A549 (cell line): ENCODE results near the gene BMX. TPM values are rescaled to one million over a fixed set of nuclear protein-coding genes. Genes with fewer than 3 reads are reported as not detected.
A peak's percentile ranks its signal among the peaks of the same experiment; 100 is the strongest.

ENCODE experiments used
- ATAC-seq, 2 experiments: fragments of 200-7000 bp in 1 of 2; fragments of >200 bp in 1 of 2; cut with Nextera tagmentation in 1 of 2; cut with Tn5 transposase in 1 of 2; 3 replicates each; pipeline versions ENCODE4 v1.8.0 to v1.9.1; 2018 to 2020; ENCODE audit warnings: mild to moderate bottlenecking in 1 of 2, moderate library complexity in 1 of 2
- CTCF ChIA-PET: fragments of 300-600 bp; sonication (Branson Sonifier 250); formaldehyde crosslinking; extraction: SDS; loops from one replicate; lab custom pipeline; 2021; ENCODE audit warnings: antibody characterized with exemption, inconsistent platforms; lab: Yijun Ruan, JAX
- POLR2A ChIA-PET: fragments of 350-600 bp; formaldehyde crosslinking; extraction: SDS; loops from one replicate; lab custom pipeline; 2021; ENCODE audit warnings: antibody characterized with exemption, inconsistent platforms; lab: Yijun Ruan, JAX
- DNase-seq, 2 experiments: peaks; one replicate each; pipeline versions ENCODE4 v3.0.0 to v3.0.0-alpha.2; 2011 to 2016; ENCODE audit warnings: low read depth in 1 of 2, low spot score in 1 of 2
- FAIRE-seq: peaks from 2 replicates; lab custom pipeline; 2011; peaks lifted over from hg19 to GRCh38; lab: Jason Lieb, UNC
- H3K27ac ChIP-seq, 2 experiments: fragments of >200 bp; sonication (Bioruptor Twin); formaldehyde crosslinking; 3 replicates each; pipeline ENCODE4 v1.5.1; 2016 to 2017
- H3K4me1 ChIP-seq: fragments of >200 bp; sonication (Bioruptor Twin); formaldehyde crosslinking; 3 replicates; pipeline ENCODE4 v1.6.1; 2016
- H3K4me2 ChIP-seq: fragments of >200 bp; sonication (Bioruptor Twin); formaldehyde crosslinking; 3 replicates; pipeline ENCODE4 v1.6.1; 2016
- H3K4me3 ChIP-seq: fragments of >200 bp; sonication (Bioruptor Twin); formaldehyde crosslinking; 3 replicates; pipeline ENCODE4 v1.5.1; 2016
- H3K9me3 ChIP-seq: fragments of >200 bp; sonication (Bioruptor Twin); formaldehyde crosslinking; 3 replicates; pipeline ENCODE4 v1.6.1; 2016
- ATOH8 ChIP-seq: fragments of 250-450 bp; sonication (Bioruptor Pico); IDR thresholded peaks from 2 replicates; pipeline ENCODE4 v1.5.0; 2020; ENCODE audit warnings: low read depth, mild to moderate bottlenecking, moderate library complexity
- CBX8 ChIP-seq: fragments of 200-600 bp; sonication (generic); IDR thresholded peaks from 2 replicates; pipeline ENCODE4 v1.6.1; 2016
- ESRRA ChIP-seq: fragments of 150-350 bp; IDR thresholded peaks from 2 replicates; pipeline ENCODE4 v1.6.1; 2014; ENCODE audit warnings: mild to moderate bottlenecking, low read length, borderline replicate concordance
- FOSB ChIP-seq: fragments of 250-450 bp; sonication (Bioruptor Pico); IDR thresholded peaks from 2 replicates; pipeline ENCODE4 v1.5.0; 2020; ENCODE audit warnings: mild to moderate bottlenecking, moderate library complexity
- FOXS1 ChIP-seq: fragments of 250-450 bp; sonication (Bioruptor Pico); IDR thresholded peaks from 2 replicates; pipeline ENCODE4 v1.5.0; 2020; ENCODE audit warnings: mild to moderate bottlenecking, moderate library complexity
- HES2 ChIP-seq: fragments of >200 bp; sonication (Bioruptor Twin); formaldehyde crosslinking; IDR thresholded peaks from 2 replicates; pipeline ENCODE4 v1.6.1; 2016
- HMGXB4 ChIP-seq: fragments of 250-450 bp; sonication (Bioruptor Pico); IDR thresholded peaks from 2 replicates; pipeline ENCODE4 v1.5.0; 2021; ENCODE audit warnings: mild to moderate bottlenecking, moderate library complexity, borderline replicate concordance
- HOXB5 ChIP-seq: fragments of 250-450 bp; sonication (Bioruptor Pico); IDR thresholded peaks from 2 replicates; pipeline ENCODE4 v1.5.0; 2020; ENCODE audit warnings: mild to moderate bottlenecking, moderate library complexity
- KDM5A ChIP-seq: fragments of 200-600 bp; sonication (generic); IDR thresholded peaks from 2 replicates; pipeline ENCODE4 v1.6.1; 2016; ENCODE audit warnings: antibody characterized with exemption, mild to moderate bottlenecking
- NFE2L2 ChIP-seq: fragments of 150-350 bp; conservative IDR thresholded peaks from 2 replicates; pipeline ENCODE4 v1.6.1; 2014; ENCODE audit warnings: low read length
- NPAS2 ChIP-seq: fragments of 250-450 bp; sonication (Bioruptor Pico); IDR thresholded peaks from 2 replicates; pipeline ENCODE4 v1.8.0; 2022; ENCODE audit warnings: mild to moderate bottlenecking, moderate library complexity, borderline replicate concordance
- NR3C1 ChIP-seq: fragments of >200 bp; sonication (Bioruptor Twin); formaldehyde crosslinking; IDR thresholded peaks from 3 replicates; pipeline ENCODE4 v1.6.1; 2017
- POLR2A ChIP-seq: IDR thresholded peaks from 2 replicates; pipeline ENCODE4 v1.6.1; 2012; ENCODE audit warnings: mild to moderate bottlenecking, low read length
- POLR2AphosphoS2 ChIP-seq: conservative IDR thresholded peaks from 2 replicates; pipeline ENCODE4 v1.6.1; 2012; ENCODE audit warnings: low read length, improper control_type of control experiment, inconsistent platforms
- RCOR1 ChIP-seq: fragments of 150-350 bp; IDR thresholded peaks from 2 replicates; pipeline ENCODE4 v1.6.1; 2014; ENCODE audit warnings: antibody characterized with exemption, low read length, low read depth
- RNF2 ChIP-seq: fragments of 200-600 bp; sonication (generic); IDR thresholded peaks from 2 replicates; pipeline ENCODE4 v1.6.1; 2016; ENCODE audit warnings: low read depth, mild to moderate bottlenecking, antibody characterized with exemption, moderate library complexity, borderline replicate concordance
- SMC3 ChIP-seq: fragments of >200 bp; sonication (Bioruptor Twin); formaldehyde crosslinking; IDR thresholded peaks from 3 replicates; pipeline ENCODE4 v1.6.1; 2018; ENCODE audit warnings: inconsistent platforms
- TP53 ChIP-seq: fragments of 250-450 bp; sonication (Bioruptor Pico); IDR thresholded peaks from 2 replicates; pipeline ENCODE4 v1.5.0; 2021; ENCODE audit warnings: mild to moderate bottlenecking, moderate library complexity
- ZFP36 ChIP-seq: fragments of 450-650 bp; IDR thresholded peaks from 2 replicates; pipeline ENCODE4 v1.6.1; 2014; ENCODE audit warnings: borderline replicate concordance; ENCODE audit not compliant: partially characterized antibody
- WGBS: methylation state at CpG from one replicate; pipeline ENCODE4 v1.1.6; 2017; ENCODE audit errors: missing lambda C conversion rate; 5-methylcytosine and 5-hydroxymethylcytosine counted together
- polyA plus RNA-seq, 4 experiments: library from polyadenylated mRNA; depleted of rRNA in 3 of 4; stranded (reverse); fragments of >200 nt; fragmentation: RNase III in 1 of 4; extraction: RNeasy Plus Mini Kit Qiagen cat#74134 plus additional on column Dnase treatment in 1 of 4; gene quantifications; 2 replicates in 3 of 4; 3 replicates in 1 of 4; pipeline ENCODE4 v1.2.3, GENCODE V29; 2011 to 2017
- TF ChIP-seq, protein P1 (sequence below): fragments of >200 bp; sonication (Bioruptor Twin); formaldehyde crosslinking; IDR thresholded peaks from 3 replicates; pipeline ENCODE4 v1.5.1; 2016
- TF ChIP-seq, protein P2 (sequence below): IDR thresholded peaks from 2 replicates; pipeline ENCODE4 v1.6.1; 2012; ENCODE audit warnings: low read depth, borderline replicate concordance
- TF ChIP-seq, protein P3 (sequence below): IDR thresholded peaks from 2 replicates; pipeline ENCODE4 v1.6.1; 2012

The BMX gene
- polyA plus RNA-seq, 2 of the 4 experiments (the other 2 are of a cell fraction): not detected

GRCh38 chrX:15574017-15574416 lies 73.4 kb downstream of the BMX start:
- TF ChIP-seq POLR2A (no peak), ATOH8 (no peak), TP53 (CRISPR knock-in tag) (no peak), NFE2L2 (no peak), ESRRA (no peak), RNF2 (no peak), HMGXB4 (CRISPR knock-in tag) (no peak), NPAS2 (CRISPR knock-in tag) (no peak), POLR2AphosphoS2 (no peak), NR3C1 (no peak), HES2 (no peak)
- TF ChIP-seq, protein P1, sequence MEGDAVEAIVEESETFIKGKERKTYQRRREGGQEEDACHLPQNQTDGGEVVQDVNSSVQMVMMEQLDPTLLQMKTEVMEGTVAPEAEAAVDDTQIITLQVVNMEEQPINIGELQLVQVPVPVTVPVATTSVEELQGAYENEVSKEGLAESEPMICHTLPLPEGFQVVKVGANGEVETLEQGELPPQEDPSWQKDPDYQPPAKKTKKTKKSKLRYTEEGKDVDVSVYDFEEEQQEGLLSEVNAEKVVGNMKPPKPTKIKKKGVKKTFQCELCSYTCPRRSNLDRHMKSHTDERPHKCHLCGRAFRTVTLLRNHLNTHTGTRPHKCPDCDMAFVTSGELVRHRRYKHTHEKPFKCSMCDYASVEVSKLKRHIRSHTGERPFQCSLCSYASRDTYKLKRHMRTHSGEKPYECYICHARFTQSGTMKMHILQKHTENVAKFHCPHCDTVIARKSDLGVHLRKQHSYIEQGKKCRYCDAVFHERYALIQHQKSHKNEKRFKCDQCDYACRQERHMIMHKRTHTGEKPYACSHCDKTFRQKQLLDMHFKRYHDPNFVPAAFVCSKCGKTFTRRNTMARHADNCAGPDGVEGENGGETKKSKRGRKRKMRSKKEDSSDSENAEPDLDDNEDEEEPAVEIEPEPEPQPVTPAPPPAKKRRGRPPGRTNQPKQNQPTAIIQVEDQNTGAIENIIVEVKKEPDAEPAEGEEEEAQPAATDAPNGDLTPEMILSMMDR: no peak
- TF ChIP-seq, all 56 proteins: peak for 0
- POLR2A ChIA-PET: no interaction called here
- DNase-seq: no peak
- Histone ChIP-seq H3K27ac (no peak overlapping the region), H3K4me3 (no peak overlapping the region), H3K4me1 (no peaks in the 10 kb centered on the region), H3K9me3 (no peaks in the 10 kb centered on the region), H3K4me2 (no peak overlapping the region)
- peak; percentile 86 for FAIRE-seq
- CTCF ChIA-PET: interaction anchor here (1.2 kb wide), 1 partner anchor 225 kb away, joined by 4 read pairs; no protein-coding TSS in a partner anchor
- ATAC-seq: no peak
- WGBS: 36% methylated on average over 2 of the region's 2 CpGs

GRCh38 chrX:15576019-15576418 lies 75.4 kb downstream of the BMX start:
- TF ChIP-seq, protein P2, sequence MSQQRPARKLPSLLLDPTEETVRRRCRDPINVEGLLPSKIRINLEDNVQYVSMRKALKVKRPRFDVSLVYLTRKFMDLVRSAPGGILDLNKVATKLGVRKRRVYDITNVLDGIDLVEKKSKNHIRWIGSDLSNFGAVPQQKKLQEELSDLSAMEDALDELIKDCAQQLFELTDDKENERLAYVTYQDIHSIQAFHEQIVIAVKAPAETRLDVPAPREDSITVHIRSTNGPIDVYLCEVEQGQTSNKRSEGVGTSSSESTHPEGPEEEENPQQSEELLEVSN: no peak
- TF ChIP-seq TP53 (CRISPR knock-in tag) (no peak), RCOR1 (no peak), HOXB5 (CRISPR knock-in tag) (no peak)
- Histone ChIP-seq H3K9me3 (no peaks in the 10 kb centered on the region), H3K27ac (no peak overlapping the region), H3K4me1 (no peaks in the 10 kb centered on the region), H3K4me3 (no peak overlapping the region), H3K4me2 (peak overlapping the region; percentile 21; the same call in 1 of the 3 replicates)
- 8% methylated on average over 1 of the region's 1 CpG for WGBS
- POLR2A ChIA-PET: no interaction called here
- no peak for DNase-seq
- peak; percentile 95 for FAIRE-seq
- no peak for ATAC-seq
- CTCF ChIA-PET: no interaction called here

GRCh38 chrX:15579778-15580747 lies 79.5 kb downstream of the BMX start:
- WGBS: 40% methylated on average over 5 of the region's 5 CpGs
- TF ChIP-seq, protein P3, sequence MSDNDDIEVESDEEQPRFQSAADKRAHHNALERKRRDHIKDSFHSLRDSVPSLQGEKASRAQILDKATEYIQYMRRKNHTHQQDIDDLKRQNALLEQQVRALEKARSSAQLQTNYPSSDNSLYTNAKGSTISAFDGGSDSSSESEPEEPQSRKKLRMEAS: no peak
- TF ChIP-seq FOXS1 (CRISPR knock-in tag) (no peak), POLR2A (no peak), CBX8 (no peak), NFE2L2 (no peak), SMC3 (no peak), KDM5A (no peak), ZFP36 (no peak), FOSB (CRISPR knock-in tag) (no peak)
- TF ChIP-seq, all 56 proteins: peak for 0
- DNase-seq: no peak

More at GRCh38 chrX:15579778-15580747, 79.5 kb downstream of the BMX start:
- Histone ChIP-seq H3K27ac (no peak overlapping the region), H3K9me3 (no peaks in the 10 kb centered on the region), H3K4me3 (no peak overlapping the region), H3K4me1 (no peaks in the 10 kb centered on the region), H3K4me2 (no peak overlapping the region)
- ATAC-seq: no peak
- CTCF ChIA-PET: interaction anchor here (0.6 to 1.1 kb wide), 2 partner anchors 16 to 23 kb away, joined by 3 to 4 read pairs; no protein-coding TSS in a partner anchor
- POLR2A ChIA-PET: no interaction called here
- FAIRE-seq: no peak
